ENCODE results near the gene IFIT2. TPM values are rescaled to one million over a fixed set of nuclear protein-coding genes. Genes with fewer than 3 reads are reported as not detected.
"Not testable (repeated sequence)": the region's sequence is repeated elsewhere in the genome, so short reads cannot be mapped to it uniquely, and the experiment has no call there.

IFIT2 gene
- total RNA-seq, 2 donors from 2014 or later, result 4.9 to 28.0 TPM

DNA sequence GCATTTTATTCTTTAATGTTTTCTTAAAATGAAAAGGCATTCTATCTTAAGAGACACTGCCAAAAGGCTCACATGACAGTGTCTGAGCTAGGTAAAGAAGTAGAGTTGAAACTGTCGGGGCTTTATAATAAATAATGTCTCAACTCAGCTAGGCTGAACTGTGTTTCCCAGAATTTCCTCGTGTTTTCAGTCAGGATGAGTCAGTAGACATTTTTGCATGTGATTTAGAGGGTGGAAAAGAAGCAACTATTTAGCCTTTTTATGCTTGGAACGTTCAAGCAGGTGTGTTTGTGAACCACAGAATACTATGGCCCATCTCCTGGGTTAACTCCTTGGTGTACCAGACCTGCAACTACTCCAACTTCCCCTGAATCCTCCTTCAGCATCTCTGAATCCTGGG lies 26.9 kb upstream of the IFIT2 start:
- H3K9me3 Mint-ChIP-seq, result no peaks in the 10 kb centered on the region
- H3K27ac Mint-ChIP-seq, result no peak overlapping the region
- H3K36me3 Mint-ChIP-seq, result no peaks in the 10 kb centered on the region
- DNase-seq (ENCODE audit: low spot score in 2 of 2) (no peak), ATAC-seq (no peak)

DNA sequence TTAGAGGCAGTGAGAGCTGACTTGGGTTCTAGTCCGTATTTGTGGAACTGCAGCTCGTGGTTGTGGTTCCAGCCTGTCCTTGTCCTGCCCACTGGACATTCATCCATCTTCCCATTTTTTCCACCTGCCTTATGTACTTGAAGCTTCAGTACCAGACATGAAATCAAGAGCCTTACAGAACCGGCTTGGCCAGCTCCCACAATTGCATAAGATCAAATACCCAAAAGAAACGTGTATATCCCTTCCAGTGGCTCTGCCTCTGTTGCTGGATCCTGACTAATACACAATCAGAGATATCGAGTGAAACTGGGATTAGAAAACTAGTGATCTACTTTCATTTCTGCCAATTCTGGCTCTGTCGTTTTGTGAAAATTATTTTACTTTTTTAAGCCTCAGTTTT lies 26.5 kb upstream of the IFIT2 start:
- Mint-ChIP-seq H3K9me3 (no peaks in the 10 kb centered on the region), H3K27ac (no peak overlapping the region), H3K36me3 (no peaks in the 10 kb centered on the region)
- no peak for ATAC-seq
- no peak for DNase-seq (ENCODE audit: low spot score in 2 of 2)

DNA sequence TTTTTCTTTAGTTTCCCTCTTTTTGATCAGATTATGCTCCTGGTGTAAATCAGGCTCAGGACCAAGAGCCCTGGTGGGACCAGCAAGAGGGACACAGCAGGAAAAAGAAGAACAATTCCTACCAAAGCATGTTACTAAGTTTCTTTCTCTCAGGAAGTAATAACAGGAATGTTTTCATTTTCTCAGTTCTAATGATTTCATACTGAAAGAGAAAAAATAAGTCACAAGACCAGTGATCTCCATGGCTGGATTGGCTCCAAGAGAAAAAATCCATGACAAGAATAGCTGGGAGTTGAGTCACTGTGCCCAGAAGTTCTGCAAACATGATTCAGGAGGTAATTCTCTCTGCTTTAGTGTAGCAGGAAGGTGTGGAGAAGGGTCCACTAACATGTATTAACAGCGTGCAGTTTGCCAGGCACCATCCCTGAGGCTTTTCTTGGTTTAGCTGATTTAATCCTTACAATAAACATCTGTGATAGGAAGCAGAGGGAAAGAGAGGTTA lies 23.8 kb upstream of the IFIT2 start:
- Mint-ChIP-seq H3K27ac (no peak overlapping the region), H3K36me3 (no peaks in the 10 kb centered on the region), H3K9me3 (no peaks in the 10 kb centered on the region)
- ATAC-seq (no peak), DNase-seq (ENCODE audit: low spot score in 2 of 2) (no peak)

DNA sequence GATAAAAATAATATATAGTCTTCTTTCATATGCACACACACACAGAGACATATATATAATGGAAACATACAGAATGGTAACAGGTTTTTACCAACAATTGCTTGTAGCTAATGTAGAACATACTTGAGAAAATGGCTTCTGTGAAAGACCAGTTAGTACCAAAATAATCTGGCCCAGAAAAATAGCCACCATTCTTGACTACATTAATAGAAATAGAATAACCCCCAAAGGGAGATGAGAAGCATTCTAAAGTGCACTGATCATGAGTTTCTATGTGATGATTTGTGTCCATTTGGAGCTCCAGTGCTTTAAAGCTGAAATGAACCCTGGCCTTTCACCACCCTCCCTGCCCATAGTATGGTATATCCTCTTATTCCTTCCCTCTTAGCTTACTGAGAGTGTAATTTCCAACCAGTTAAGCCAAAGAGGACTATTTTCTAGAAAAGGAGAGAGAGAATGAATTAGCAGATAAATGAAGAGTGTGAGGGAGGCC lies 22.9 kb upstream of the IFIT2 start:
- Mint-ChIP-seq H3K9me3 (no peaks in the 10 kb centered on the region), H3K36me3 (no peaks in the 10 kb centered on the region), H3K27ac (no peak overlapping the region)
- ATAC-seq (no peak), DNase-seq (ENCODE audit: low spot score in 2 of 2) (no peak)

DNA sequence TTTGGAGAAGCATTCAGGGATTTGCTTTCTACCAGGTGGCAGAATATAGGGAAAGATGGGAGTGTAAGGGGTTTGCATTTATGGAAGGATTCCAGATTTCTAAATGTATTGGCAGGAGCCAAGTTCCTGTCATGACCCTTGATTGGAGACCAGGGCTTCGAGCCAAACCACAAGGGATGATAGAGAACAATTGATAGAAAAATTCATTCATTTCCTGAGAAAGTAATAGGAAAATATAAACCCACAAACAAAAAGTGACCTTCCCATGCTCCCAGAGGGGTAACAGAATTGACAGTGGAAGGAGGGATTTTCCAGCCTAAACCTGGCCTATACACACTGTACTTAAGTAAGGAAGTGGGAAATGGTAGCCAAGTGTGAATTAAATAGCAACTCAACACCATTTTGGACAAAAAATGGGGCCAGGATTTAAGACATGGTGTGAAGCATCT lies 22.4 kb upstream of the IFIT2 start:
- Mint-ChIP-seq H3K36me3 (no peaks in the 10 kb centered on the region), H3K9me3 (no peaks in the 10 kb centered on the region), H3K27ac (no peak overlapping the region)
- no peak for DNase-seq (ENCODE audit: low spot score in 2 of 2)
- no peak for ATAC-seq

DNA sequence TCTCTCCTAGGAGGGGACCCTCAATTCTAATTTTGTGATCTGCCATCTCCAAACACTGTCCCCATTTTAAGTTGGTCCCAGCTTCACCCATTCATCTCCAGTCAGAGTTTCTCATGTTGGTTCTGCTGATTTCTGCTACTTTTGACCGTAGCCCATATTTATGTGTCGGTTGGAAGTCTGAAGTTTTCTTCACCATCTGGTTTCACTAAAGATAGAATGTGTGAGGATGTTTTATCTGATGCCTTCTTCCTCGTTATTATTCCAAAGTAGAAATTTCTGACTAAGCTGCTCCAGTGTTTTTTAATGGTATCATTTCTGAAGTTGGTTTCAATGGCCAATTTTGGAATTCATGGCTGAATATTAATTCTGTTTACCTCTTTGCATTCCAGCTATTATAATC lies 21.3 kb upstream of the IFIT2 start:
- ATAC-seq, result no peak
- Mint-ChIP-seq H3K9me3 (no peaks in the 10 kb centered on the region), H3K36me3 (no peaks in the 10 kb centered on the region), H3K27ac (no peak overlapping the region)
- DNase-seq (ENCODE audit: low spot score in 2 of 2), result no peak

DNA sequence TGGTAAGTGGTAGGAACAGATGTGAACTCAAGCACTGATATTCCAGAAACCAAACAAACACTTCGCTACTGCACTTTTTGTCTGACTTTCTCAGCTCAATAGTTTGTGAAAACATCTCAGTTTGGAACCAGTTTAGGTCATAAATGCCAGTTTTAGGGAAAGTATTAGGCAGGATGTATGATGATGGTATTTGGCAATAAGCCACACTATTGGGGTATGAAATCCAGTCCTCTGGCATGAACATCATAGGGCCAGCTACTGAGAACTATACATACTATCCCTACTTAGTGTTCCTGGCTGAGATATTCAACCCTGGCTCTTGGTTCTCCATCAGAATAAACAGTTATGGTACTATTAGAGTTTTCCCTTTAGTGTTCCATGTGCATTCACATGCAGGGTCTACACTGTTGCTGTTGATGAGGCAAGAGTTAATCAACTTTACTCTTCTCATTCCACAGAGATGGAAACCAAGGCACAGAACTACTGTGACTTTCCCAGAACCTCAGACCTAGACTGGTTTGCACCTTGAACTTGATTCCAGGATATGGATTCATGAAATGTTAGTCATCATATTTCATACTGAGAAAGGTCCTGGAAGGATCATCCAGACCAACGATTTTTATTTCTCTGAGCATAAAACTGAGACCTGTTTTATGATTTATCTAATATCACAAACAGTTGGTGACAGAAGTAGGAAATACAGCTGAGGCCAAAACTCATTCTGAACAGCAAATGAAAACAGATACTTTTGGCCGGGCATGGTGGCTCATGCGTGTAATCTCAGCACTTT lies 20.0 kb upstream of the IFIT2 start:
- no peak overlapping the region for H3K27ac Mint-ChIP-seq
- no peak for ATAC-seq
- DNase-seq (ENCODE audit: low spot score in 2 of 2), result no peak
- no peaks in the 10 kb centered on the region for H3K9me3 Mint-ChIP-seq
- no peaks in the 10 kb centered on the region for H3K36me3 Mint-ChIP-seq

DNA sequence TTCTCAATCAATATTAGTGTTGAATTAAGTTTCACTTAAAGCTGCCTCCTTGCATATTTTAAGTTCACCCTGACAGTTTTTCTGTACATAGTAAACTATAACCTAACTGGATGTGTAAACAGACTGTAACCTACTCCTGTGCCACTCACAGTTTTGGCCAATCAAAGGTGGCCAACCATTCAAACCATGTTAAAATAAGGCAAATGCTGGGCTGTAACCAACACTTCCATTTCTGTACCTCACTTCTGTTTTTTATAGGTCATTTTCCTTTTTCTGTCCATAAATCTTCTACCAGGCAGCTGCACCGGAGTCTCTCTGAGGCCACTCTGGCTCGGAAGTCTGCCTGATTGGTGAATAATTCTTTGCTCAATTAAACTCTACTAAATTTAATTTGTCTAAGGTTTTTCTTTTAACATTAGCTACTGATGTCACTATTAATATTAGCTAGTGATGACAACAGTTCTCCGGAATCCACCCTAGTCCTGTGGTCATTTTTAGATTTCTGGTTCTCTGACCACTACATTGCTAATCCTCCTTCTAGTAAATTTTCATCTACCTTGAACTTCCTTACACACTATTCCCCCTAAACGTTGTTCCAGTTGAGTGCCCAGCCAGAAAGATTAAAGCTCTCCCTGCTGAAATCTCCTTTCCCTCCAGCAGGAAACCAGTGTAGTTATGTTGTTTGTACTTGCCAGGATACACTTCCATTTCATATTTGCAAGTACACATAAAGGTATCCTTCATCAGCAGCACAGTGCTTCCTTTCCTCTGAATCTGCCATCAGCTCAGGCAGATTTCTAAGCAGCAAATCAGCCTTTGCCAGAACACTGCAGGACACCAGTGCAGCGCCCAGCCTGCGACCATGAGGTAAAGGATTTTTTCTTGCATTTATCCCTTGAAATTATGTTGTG lies 18.6 kb upstream of the IFIT2 start:
- ATAC-seq, result no peak
- no peak for DNase-seq (ENCODE audit: low spot score in 2 of 2)
- H3K9me3 Mint-ChIP-seq, result no peaks in the 10 kb centered on the region
- no peaks in the 10 kb centered on the region for H3K36me3 Mint-ChIP-seq
- H3K27ac Mint-ChIP-seq, result no peak overlapping the region

DNA sequence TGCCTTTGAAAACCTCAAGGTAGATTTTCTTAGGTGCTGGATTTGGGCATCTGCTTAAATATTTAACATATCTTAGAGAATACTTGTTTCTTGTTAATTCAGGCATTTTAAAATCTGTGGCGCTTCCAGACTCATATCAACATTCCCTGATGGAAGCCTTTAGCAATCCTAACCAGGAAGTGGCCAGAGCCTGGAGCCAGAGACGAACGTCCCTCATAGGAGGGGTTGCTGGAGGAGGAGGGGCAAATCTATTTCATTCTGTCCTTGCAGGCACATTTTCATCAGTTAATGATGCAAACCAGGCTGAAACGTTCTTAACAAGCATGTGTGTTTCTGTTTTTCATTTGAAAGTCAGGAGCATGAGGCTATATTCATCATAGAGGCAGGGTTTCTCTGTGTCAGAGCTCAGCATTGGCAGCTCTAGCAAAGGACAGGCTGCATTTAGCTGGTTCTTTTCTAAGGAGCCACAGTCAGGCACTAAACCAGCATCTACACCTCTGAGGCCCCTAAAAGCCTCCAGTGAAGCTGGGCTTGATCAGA lies 17.8 kb upstream of the IFIT2 start:
- ATAC-seq (no peak), DNase-seq (ENCODE audit: low spot score in 2 of 2) (no peak)
- H3K9me3 Mint-ChIP-seq, result no peaks in the 10 kb centered on the region

DNA sequence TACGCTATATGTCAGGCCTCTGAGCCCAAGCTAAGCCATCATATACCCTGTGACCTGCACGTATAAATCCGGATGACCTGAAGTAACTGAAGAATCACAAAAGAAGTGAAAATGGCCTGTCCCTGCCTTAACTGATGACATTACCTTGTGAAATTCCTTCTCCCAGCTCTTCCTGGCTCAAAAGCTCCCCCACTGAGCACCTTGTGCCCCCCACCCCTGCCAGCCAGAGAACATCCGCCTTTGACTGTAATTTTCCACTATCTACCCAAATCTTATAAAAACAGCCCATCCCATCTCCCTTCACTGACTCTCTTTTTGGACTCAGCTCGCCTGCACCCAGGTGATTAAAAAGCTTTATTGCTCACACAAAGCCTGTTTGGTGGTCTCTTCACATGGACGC lies 17.1 kb upstream of the IFIT2 start:
- not testable (repeated sequence) for H3K9me3 Mint-ChIP-seq; H3K27ac Mint-ChIP-seq; ATAC-seq; DNase-seq (ENCODE audit: low spot score in 2 of 2); H3K36me3 Mint-ChIP-seq

More for the DNA sequence above, 17.8 kb upstream of the IFIT2 start:
- no peaks in the 10 kb centered on the region for H3K36me3 Mint-ChIP-seq
- no peak overlapping the region for H3K27ac Mint-ChIP-seq

DNA sequence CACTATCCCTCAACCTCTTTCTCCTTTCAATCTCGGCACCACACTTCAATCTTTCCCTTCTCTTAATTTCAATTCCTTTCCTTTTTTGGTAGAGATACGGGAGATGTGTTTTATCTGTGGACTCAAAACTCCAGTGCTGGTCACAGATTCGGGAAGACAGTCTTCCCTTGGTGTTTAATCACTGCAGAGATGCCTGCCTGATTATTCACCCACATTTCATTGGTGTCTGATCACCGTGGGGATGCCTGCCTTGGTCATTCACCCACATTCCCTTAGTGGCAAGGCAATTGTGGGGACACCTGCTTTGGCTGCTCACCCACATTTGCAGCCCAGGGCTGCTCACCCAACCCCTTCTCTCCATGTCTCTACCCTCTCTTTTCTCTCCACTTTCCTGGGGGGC lies 16.5 kb upstream of the IFIT2 start:
- not testable (repeated sequence) for ATAC-seq, H3K9me3 Mint-ChIP-seq

DNA sequence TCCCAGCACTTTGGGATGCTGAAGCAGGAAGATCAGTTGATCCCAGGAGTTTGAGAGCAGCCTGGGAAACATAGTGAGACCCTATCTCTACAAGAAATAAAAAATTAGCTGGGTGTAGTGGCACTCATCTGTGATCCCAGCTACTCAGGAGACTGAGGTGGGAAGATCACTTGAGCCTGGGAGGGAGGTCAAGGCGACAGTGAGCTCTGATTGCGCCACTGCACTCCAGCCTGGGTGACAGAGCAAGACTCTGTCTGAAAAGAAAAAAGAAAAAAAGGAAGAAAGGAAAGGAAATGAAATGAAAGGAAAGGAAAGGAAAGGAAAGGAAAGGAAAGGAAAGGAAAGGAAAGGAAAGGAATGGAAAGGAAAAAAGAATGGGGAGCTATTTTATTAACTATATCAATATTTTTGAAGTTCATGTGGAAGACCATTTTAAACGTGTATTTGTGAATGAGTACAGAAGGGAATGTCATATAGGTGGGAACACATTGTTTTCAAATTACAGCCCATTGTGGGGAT lies 7.1 kb upstream of the IFIT2 start:
- Mint-ChIP-seq H3K9me3 (peaks cover 3 to 12% of the 10 kb centered on the region in 2 donors), H3K36me3 (peaks cover 7% of the 10 kb centered on the region in 2 donors), H3K27ac (no peak overlapping the region)
- ATAC-seq (no peak), DNase-seq (ENCODE audit: low spot score in 2 of 2) (no peak)

More for the DNA sequence above, 16.5 kb upstream of the IFIT2 start:
- H3K27ac Mint-ChIP-seq; H3K36me3 Mint-ChIP-seq; DNase-seq (ENCODE audit: low spot score in 2 of 2): not testable (repeated sequence)

DNA sequence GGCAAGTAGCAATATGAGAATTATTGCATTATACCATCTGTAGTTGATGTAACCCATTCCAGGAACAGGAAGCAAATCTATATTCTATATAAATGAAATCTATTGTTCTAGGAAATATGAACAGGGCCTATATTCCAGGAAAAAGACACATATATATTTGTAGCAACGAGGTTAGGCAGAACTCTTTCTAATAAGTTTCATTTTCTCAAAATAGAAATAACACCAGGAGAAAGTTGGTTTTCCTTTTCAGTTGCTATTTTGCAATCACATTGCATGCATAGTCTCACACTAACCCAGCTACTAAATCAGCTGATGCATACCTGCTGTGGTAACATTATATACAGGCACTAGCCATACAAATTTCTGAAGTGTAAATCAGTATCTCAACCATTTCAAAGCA lies 6.2 kb upstream of the IFIT2 start:
- no peak for DNase-seq (ENCODE audit: low spot score in 2 of 2)
- peak in 1 of 2 donors; percentile 89 for ATAC-seq
- H3K9me3 Mint-ChIP-seq, result peaks cover 3 to 12% of the 10 kb centered on the region in 2 donors
- H3K27ac Mint-ChIP-seq, result no peak overlapping the region
- peaks cover 7% of the 10 kb centered on the region in 2 donors for H3K36me3 Mint-ChIP-seq

DNA sequence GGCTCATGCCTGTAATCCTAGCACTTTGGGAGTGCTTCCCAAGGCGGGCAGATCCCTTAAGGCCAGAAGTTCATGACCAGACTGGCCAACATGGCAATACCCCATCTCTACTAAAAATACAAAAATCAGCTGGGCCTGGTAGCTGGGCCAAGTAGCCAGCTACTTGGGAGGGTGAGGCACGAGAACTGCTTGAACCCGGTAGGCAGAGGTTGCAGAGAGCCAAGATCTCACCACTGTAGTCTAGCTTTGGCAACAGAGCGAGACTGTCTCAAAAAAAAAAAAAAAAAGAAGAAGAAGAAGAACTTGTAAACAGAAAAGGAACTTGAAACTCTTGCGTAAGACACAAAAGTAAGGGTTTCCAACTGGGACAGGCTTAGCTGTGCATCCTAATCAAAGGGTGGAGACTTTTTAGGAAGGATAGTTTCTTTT lies 5.6 kb upstream of the IFIT2 start:
- H3K36me3 Mint-ChIP-seq, result peaks cover 7% of the 10 kb centered on the region in 2 donors
- H3K9me3 Mint-ChIP-seq, result peaks cover 3 to 12% of the 10 kb centered on the region in 2 donors
- no peak overlapping the region for H3K27ac Mint-ChIP-seq
- ATAC-seq (no peak), DNase-seq (ENCODE audit: low spot score in 2 of 2) (no peak)

DNA sequence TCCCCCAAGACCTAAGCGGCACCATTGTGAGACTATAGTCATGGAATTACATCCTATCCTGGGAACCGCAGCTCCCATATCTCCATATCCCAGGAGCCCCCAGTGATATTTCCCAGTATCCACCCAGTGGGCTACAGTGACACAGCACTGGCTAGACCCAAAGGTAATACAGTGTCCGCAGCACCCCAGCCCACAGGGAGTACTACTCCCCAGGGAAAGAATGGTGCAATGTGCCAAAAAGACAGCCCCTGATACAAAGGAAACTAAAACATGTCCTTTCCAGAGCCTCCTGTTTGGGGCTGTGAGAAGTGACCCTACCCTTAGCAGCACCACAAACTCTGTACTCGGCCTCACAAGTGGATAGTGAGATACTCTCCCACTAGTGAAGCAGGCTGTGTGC lies 4.5 kb upstream of the IFIT2 start:
- ATAC-seq, result no peak
- Mint-ChIP-seq H3K36me3 (peaks cover 7% of the 10 kb centered on the region in 2 donors), H3K27ac (no peak overlapping the region), H3K9me3 (peaks cover 3 to 12% of the 10 kb centered on the region in 2 donors)
- DNase-seq (ENCODE audit: low spot score in 2 of 2), result no peak

DNA sequence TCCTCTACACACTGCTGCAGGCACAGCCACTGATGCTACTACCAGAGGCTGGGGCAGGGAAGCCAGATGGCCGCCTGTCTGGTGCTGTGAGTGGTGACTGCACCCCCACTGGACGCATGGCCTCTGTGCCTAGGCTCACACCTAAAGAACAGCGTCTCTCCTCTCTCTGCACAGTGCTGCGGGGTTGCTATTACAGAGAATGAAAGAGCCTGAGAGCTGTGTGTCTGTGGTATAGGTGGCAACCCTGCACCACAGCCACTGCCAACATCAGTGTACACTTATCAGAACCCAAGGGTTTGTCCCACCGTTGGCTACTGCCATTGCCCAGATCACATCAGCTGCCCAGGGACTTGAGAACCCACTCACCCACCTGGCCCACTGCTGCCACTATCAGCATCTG lies 4.1 kb upstream of the IFIT2 start:
- H3K9me3 Mint-ChIP-seq, result peaks cover 3 to 12% of the 10 kb centered on the region in 2 donors
- H3K36me3 Mint-ChIP-seq, result peaks cover 7% of the 10 kb centered on the region in 2 donors
- no peak for ATAC-seq
- DNase-seq (ENCODE audit: low spot score in 2 of 2), result no peak
- H3K27ac Mint-ChIP-seq, result no peak overlapping the region

DNA sequence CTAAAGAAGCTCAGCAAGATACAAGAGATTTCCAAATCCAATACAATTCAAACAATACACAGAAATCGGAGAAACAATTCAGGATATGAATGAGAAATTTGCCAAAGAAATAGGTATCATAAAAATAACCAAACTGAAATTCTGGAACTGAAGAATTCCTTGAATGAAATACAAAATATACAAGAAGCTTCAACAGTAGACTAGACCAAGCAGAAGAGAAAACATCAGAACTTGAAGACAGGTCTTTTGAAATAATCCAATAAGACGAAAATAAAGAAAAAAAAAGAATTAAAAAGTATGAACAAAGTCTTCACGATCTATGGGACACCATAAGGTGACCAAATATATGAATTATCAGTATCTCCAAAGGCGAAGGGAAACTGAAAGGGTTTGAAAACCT lies 2.8 kb upstream of the IFIT2 start:
- H3K36me3 Mint-ChIP-seq, result peaks cover 7% of the 10 kb centered on the region in 2 donors
- no peak overlapping the region for H3K27ac Mint-ChIP-seq
- H3K9me3 Mint-ChIP-seq, result peaks cover 3 to 12% of the 10 kb centered on the region in 2 donors
- DNase-seq (ENCODE audit: low spot score in 2 of 2) (no peak), ATAC-seq (no peak)
